ENCODE results near the gene CALCR.

Gene CALCR

DNA sequence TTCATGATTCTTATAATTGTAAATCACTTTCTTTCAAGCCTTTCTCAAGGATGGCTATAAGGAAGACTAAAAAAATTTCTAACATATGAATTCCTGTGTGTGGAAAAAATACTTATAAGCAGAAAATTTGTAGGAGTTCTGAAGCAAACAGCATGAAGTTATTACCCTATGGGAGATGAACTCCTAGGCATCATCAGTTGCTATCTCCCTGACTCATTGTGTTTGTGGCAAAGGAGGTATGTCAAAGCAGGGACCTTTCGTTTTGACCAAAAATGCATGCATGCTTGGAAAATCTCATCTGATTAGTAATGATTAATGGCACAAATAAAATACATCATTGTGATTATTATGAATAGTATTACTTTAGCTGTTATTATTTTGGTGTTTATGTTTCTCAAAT is 59.4 kb downstream of the CALCR start:
- TF ChIP-seq SIN3A (IDR thresholded peaks at IDR 0.05; ENCODE audit: borderline replicate concordance, insufficient read depth, low read length) (no peak), FOXP2 (optimal IDR thresholded peaks at IDR 0.05; ENCODE audit: borderline replicate concordance, extremely low read depth, extremely low read length, insufficient read depth) (no peak), POLR2AphosphoS5 (IDR thresholded peaks at IDR 0.05; ENCODE audit: low read depth, low read length) (no peak), TAF1 (IDR thresholded peaks at IDR 0.05; ENCODE audit: borderline replicate concordance, insufficient read depth, low read length) (no peak)
- TF ChIP-seq, protein P1, sequence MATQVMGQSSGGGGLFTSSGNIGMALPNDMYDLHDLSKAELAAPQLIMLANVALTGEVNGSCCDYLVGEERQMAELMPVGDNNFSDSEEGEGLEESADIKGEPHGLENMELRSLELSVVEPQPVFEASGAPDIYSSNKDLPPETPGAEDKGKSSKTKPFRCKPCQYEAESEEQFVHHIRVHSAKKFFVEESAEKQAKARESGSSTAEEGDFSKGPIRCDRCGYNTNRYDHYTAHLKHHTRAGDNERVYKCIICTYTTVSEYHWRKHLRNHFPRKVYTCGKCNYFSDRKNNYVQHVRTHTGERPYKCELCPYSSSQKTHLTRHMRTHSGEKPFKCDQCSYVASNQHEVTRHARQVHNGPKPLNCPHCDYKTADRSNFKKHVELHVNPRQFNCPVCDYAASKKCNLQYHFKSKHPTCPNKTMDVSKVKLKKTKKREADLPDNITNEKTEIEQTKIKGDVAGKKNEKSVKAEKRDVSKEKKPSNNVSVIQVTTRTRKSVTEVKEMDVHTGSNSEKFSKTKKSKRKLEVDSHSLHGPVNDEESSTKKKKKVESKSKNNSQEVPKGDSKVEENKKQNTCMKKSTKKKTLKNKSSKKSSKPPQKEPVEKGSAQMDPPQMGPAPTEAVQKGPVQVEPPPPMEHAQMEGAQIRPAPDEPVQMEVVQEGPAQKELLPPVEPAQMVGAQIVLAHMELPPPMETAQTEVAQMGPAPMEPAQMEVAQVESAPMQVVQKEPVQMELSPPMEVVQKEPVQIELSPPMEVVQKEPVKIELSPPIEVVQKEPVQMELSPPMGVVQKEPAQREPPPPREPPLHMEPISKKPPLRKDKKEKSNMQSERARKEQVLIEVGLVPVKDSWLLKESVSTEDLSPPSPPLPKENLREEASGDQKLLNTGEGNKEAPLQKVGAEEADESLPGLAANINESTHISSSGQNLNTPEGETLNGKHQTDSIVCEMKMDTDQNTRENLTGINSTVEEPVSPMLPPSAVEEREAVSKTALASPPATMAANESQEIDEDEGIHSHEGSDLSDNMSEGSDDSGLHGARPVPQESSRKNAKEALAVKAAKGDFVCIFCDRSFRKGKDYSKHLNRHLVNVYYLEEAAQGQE (IDR thresholded peaks at IDR 0.05; ENCODE audit: insufficient read depth in 1 of 2, low read depth in 2 of 2, low read length in 2 of 2): no peak

DNA sequence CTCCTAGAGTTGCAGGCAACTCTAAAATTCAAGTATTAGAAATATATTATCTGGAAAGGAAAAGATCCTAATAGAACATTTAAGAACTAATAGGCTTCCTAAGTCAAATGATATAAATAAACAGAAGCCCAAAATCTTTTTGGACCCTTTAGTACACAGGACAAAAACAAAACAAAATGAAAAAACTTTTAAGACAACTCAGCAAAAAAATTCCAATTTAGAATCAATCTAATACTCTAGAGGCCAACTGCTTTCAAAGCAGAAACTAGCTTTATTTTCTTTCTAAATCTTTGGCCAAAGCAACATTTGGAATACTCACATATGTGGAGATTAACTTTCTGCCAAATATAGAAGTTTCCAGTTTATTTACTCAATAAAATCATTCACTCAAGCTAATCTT is 65.2 kb downstream of the CALCR start:
- TF ChIP-seq, protein P1 (IDR thresholded peaks at IDR 0.05; ENCODE audit: insufficient read depth in 1 of 2, low read depth in 2 of 2, low read length in 2 of 2): no peak
- TF ChIP-seq SIN3A (IDR thresholded peaks at IDR 0.05; ENCODE audit: borderline replicate concordance, insufficient read depth, low read length): no peak
- TF ChIP-seq FOXP2 (optimal IDR thresholded peaks at IDR 0.05; ENCODE audit: borderline replicate concordance, extremely low read depth, extremely low read length, insufficient read depth): no peak
- no peak for TF ChIP-seq TAF1 (IDR thresholded peaks at IDR 0.05; ENCODE audit: borderline replicate concordance, insufficient read depth, low read length)
- TF ChIP-seq POLR2AphosphoS5 (IDR thresholded peaks at IDR 0.05; ENCODE audit: low read depth, low read length): no peak

DNA sequence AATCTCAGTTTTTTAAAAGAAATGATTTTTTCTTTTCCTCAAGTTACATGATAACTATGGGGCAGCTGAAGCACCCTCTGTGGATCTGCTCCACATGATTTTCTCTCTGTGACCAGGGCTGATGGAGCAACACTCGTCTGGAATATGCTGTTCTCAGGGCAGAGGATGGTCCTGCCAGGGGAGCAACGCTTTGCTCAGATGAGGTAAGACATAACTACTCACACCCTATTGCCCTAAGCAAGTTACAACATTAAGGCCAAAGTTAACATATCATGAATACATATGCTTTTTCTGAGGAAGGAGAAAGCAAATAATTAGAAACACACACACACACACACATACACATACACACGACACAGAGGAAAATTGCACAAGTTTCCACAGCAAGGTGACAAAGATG is 71.4 kb downstream of the CALCR start:
- TF ChIP-seq SIN3A (IDR thresholded peaks at IDR 0.05; ENCODE audit: borderline replicate concordance, insufficient read depth, low read length) (no peak), POLR2AphosphoS5 (IDR thresholded peaks at IDR 0.05; ENCODE audit: low read depth, low read length) (no peak), FOXP2 (optimal IDR thresholded peaks at IDR 0.05; ENCODE audit: borderline replicate concordance, extremely low read depth, extremely low read length, insufficient read depth) (no peak), TAF1 (IDR thresholded peaks at IDR 0.05; ENCODE audit: borderline replicate concordance, insufficient read depth, low read length) (no peak)
- TF ChIP-seq, protein P1 (IDR thresholded peaks at IDR 0.05; ENCODE audit: insufficient read depth in 1 of 2, low read depth in 2 of 2, low read length in 2 of 2): no peak

DNA sequence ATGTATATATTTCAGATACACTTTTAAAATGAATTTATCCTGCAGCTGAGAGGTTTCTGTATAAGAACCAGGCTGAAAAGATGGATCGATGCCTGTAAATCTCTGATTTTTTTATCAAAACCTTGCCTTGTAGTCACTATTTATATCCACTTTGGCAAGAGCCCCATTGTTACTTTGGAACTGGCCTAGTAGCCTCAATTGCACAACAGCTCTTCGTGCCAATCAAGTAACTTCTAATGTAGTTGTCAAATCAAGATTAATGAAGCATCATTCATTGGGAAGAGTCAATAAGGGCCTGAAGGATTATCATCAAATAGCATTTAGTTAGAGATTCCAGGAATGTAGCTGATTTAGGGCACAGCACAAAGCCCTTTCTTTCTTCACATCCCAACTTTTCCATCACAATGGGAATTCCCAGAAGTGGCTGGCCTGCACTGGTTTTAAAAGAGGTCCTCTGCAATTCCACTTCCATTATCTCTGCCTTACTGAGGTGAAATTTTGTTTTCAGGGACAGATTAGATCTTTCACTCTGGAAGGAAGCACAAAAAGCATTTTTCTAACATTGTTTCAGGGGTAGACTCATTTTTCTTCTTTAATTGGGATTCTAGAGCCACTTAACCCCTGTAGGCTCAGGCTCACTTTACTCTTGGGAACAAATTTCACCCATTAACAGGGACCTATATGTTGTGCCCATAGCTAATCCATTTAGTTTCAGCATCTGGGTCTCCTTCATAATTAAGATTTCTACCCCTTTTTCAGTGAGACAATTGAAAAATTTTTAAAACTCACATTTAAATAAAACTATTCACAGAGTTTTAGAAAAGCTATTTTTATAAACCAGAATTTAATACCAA is 97.8 kb downstream of the CALCR start:
- TF ChIP-seq FOXP2 (optimal IDR thresholded peaks at IDR 0.05; ENCODE audit: borderline replicate concordance, extremely low read depth, extremely low read length, insufficient read depth): no peak

DNA sequence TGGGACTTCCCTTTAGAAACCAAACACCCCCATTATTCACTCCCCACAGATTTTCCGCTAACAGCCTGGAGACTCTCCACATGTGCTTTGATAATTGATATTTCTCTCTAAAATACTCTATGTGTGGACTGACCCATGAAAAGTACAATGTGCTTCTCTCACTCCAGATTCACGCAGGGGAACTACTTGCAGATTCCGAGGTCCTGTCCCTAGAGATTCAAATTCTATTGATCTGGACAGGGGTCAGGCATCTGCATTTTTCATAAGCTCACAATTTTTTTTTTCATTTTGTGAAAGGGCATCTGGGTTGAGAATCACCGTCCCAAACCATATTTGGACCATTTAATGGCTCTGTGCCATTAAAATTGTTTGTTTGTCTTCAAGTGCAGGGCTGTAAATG is 98.7 kb downstream of the CALCR start:
- TF ChIP-seq, protein P1 (IDR thresholded peaks at IDR 0.05; ENCODE audit: insufficient read depth in 1 of 2, low read depth in 2 of 2, low read length in 2 of 2): no peak
- TF ChIP-seq POLR2AphosphoS5 (IDR thresholded peaks at IDR 0.05; ENCODE audit: low read depth, low read length) (no peak), SIN3A (IDR thresholded peaks at IDR 0.05; ENCODE audit: borderline replicate concordance, insufficient read depth, low read length) (no peak), FOXP2 (optimal IDR thresholded peaks at IDR 0.05; ENCODE audit: borderline replicate concordance, extremely low read depth, extremely low read length, insufficient read depth) (no peak), TAF1 (IDR thresholded peaks at IDR 0.05; ENCODE audit: borderline replicate concordance, insufficient read depth, low read length) (no peak)
